ENCODE data around the gene MAGEB17. TPM values are rescaled to one million over a fixed set of nuclear protein-coding genes. Genes with fewer than 3 reads are reported as not detected.

MAGEB17 gene
- total and polyA plus RNA-seq, 2 of the 8 experiments (the other 6 are each of a cell fraction or from before 2014, with no cell fraction given) = 0.48 to 1.1 TPM

DNA sequence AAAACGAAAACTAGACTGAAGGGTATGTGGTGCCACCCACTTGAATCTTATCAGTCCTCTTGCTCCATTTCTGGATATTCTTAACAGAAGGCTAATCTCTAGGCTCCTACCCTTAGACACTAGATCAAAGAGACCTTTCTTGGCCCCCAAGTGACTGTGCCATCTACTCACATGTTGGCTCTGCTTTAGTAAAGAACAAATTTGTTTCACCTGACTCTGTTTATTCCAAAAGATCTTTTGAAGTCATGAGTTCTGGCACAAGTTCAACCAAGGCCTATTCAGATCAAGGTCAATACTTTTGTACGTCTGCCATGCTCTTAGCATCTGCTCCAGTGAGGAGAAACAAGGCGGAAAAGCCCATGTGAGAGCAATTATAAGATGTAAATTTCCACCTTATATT lies 37.3 kb downstream of the MAGEB17 start:
- no peak overlapping the region for H2AK5ac ChIP-seq (ENCODE audit: low read depth, low read length)
- no peak overlapping the region for H2BK15ac ChIP-seq (ENCODE audit: low read length)
- 100% methylated on average over 3 of the region's 3 CpGs; no CpG with 5 or more reads in 1 of the 2 experiments for WGBS, 2 experiments (ENCODE audit: extremely low coverage in 1 of 2, insufficient coverage in 1 of 2, insufficient read length in 1 of 2, insufficient replicate concordance in 2 of 2, low coverage in 1 of 2, low lambda C conversion rate in 2 of 2, missing lambda C conversion rate in 1 of 2)
- H3K23ac ChIP-seq (ENCODE audit: insufficient read length) = no peak overlapping the region
- no peaks in the 10 kb centered on the region; a peak in 2 of 7 replicates for H3K4me1 ChIP-seq (replicated peaks in 1 of 4; ENCODE audit: control insufficient read depth in 3 of 4, insufficient read depth in 4 of 4, low read length in 3 of 4)
- H3K27me3 ChIP-seq (replicated peaks in 1 of 4; ENCODE audit: control insufficient read depth in 3 of 4, extremely low read depth in 1 of 4, insufficient read depth in 3 of 4, low read length in 3 of 4) = no peaks in the 10 kb centered on the region
- TF ChIP-seq SUZ12 (IDR thresholded peaks at IDR 0.05; ENCODE audit: low read length) = no peak
- TF ChIP-seq, protein P1, sequence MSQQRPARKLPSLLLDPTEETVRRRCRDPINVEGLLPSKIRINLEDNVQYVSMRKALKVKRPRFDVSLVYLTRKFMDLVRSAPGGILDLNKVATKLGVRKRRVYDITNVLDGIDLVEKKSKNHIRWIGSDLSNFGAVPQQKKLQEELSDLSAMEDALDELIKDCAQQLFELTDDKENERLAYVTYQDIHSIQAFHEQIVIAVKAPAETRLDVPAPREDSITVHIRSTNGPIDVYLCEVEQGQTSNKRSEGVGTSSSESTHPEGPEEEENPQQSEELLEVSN (IDR thresholded peaks at IDR 0.05) = no peak
- no peak for TF ChIP-seq ASH2L (IDR thresholded peaks at IDR 0.05; ENCODE audit: low read length)
- H3K18ac ChIP-seq (ENCODE audit: extremely low read depth, low read length) = no peak overlapping the region
- H2BK5ac ChIP-seq (ENCODE audit: low read depth, low read length) = no peak overlapping the region
- H3K4me2 ChIP-seq (ENCODE audit: insufficient read depth in 1 of 2, low read depth in 2 of 2, low read length in 2 of 2) = no peak overlapping the region
- no peaks in the 10 kb centered on the region for H3K23me2 ChIP-seq (ENCODE audit: low read depth, low read length)
- FAIRE-seq (no peak), DNase-seq (ENCODE audit: low read depth in 1 of 2, low spot score in 2 of 2) (no peak)
- no peak overlapping the region for H3K4ac ChIP-seq (replicated peaks; ENCODE audit: insufficient read length, low read depth, low read length)
- H4K20me1 ChIP-seq (replicated peaks in 1 of 2; ENCODE audit: control insufficient read depth in 1 of 2, insufficient read depth in 2 of 2, low read length in 2 of 2) = no peaks in the 10 kb centered on the region
- CTCF ChIA-PET (ENCODE audit: partially characterized antibody) = no interaction called here
- H3K56ac ChIP-seq (replicated peaks; ENCODE audit: insufficient read length, low read depth, low read length) = no peak overlapping the region
- H3K79me2 ChIP-seq (ENCODE audit: control insufficient read depth in 1 of 2, insufficient read depth in 2 of 2, low read length in 2 of 2) = no peaks in the 10 kb centered on the region
- H3K4me3 ChIP-seq (ENCODE audit: extremely low read depth in 1 of 4, insufficient read depth in 2 of 4, low read depth in 3 of 4, low read length in 4 of 4) = no peak overlapping the region
- H4K91ac ChIP-seq (replicated peaks; ENCODE audit: insufficient read length, low read length) = no peak overlapping the region
- H2BK120ac ChIP-seq (replicated peaks; ENCODE audit: low read depth, low read length) = no peak overlapping the region
- H4K8ac ChIP-seq (ENCODE audit: extremely low read depth, insufficient read depth, low read length) = no peak overlapping the region
- H2AFZ ChIP-seq (ENCODE audit: low read length) = no peak overlapping the region
- POLR2A ChIA-PET (ENCODE audit: partially characterized antibody) = no interaction called here
- H3K9ac ChIP-seq (replicated peaks in 1 of 4; ENCODE audit: extremely low read depth in 1 of 4, low read depth in 3 of 4, low read length in 3 of 4) = no peak overlapping the region
- no peak overlapping the region for H3K14ac ChIP-seq (ENCODE audit: insufficient read length)
- no peak overlapping the region for H3K27ac ChIP-seq (ENCODE audit: low read depth, low read length)
- no peaks in the 10 kb centered on the region for H3K9me3 ChIP-seq (ENCODE audit: insufficient read depth in 2 of 2, low read depth in 1 of 2, low read length in 1 of 2)
- H3K79me1 ChIP-seq (ENCODE audit: low read depth, low read length) = no peaks in the 10 kb centered on the region
- no peak overlapping the region for H2BK20ac ChIP-seq (ENCODE audit: low read length)
- H3K36me3 ChIP-seq (ENCODE audit: control insufficient read depth in 2 of 4, insufficient read depth in 4 of 4, low read length in 3 of 4) = no peaks in the 10 kb centered on the region
- no peak overlapping the region for H4K5ac ChIP-seq (ENCODE audit: insufficient read length, low read depth, low read length)
- no peak overlapping the region for H2BK12ac ChIP-seq (ENCODE audit: low read depth, low read length)
